HG02973 (cell line): ENCODE data around the gene PPM1G.
A peak's percentile ranks its signal among the peaks of the same experiment; 100 is the strongest.
"Not testable (repeated sequence)": the region's sequence is repeated elsewhere in the genome, so short reads cannot be mapped to it uniquely, and the experiment has no call there.

Experiments used
- ATAC-seq: cut with Tn5 transposase; IDR thresholded peaks from one replicate; pipeline ENCODE4 v1.9.1; 2021; ENCODE audit warnings: moderate library complexity; ENCODE audit not compliant: unreplicated experiment

Gene PPM1G

DNA sequence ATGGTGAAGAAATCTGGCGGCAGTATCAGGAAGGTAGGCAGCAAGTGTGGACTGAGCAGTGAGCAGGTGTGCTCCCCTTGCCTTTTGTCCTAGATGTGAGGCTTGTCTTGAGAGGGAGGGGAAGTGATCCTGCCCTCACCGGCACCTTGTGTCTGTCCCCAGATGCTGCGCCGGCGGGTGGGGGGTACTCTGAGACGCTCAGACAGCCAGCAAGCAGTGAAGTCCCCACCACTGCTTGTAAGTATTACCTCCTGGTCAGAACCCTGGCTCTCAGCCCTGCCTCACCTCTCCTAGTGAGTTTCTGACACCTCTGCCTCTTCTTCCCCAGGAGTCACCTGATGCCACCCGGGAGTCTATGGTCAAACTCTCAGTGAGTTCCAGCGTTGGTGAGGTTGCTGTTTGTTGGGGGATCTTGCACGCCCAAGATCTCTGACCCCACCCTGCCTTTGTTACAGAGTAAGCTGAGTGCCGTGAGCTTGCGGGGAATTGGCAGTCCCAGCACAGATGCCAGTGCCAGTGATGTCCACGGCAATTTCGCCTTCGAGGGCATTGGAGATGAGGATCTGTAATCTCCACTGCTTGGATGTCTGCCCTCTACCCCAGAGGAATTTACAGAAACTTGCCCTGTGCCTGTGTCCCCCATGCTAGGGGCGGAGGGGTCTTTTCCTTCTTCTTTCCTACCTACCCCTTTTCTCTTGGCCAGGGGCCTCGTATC, 33.1 kb downstream of the PPM1G start:
- ATAC-seq, result no peak

DNA sequence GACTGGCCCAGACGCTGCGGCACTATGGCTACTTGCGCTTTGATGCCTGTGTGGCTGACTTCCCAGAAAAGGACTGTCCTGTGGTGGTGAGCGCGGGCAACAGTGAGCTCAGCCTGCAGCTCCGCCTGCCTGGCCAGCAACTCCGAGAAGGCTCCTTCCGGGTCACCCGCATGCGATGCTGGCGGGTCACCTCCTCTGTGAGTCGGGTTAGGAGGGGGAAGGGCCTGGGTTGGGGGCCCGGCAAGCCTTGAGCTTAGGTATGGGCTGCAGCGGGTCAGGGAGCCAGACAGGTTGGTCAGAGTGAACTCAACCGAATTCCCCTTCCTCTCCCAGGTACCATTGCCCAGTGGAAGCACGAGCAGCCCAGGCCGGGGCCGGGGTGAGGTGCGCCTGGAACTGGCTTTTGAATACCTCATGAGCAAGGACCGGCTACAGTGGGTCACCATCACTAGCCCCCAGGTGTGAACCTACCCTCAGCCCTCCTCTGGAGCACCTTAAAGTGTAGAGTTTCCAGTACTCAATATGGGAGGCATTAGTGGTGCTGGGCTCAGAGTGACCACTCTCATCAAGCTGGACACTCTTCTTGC, 33.8 kb downstream of the PPM1G start:
- no peak for ATAC-seq

DNA sequence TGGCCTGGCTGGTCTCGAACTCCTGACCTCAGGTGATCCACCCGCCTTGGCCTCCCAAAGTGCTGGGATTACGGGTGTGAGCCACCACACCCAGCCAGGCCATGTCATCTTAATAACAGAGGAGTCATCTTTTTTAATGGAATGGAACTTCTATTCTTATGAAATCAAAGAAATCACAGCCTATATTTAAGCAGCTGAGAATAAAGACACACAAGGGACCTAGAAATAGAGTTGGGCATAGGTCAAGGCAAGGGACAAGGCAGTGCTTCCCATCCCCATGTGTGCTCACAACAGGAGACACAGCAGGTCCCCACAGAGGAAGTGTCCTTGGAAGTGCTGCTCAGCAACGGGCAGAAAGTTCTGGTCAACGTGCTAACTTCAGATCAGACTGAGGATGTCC, 35.8 kb downstream of the PPM1G start:
- ATAC-seq, result no peak

DNA sequence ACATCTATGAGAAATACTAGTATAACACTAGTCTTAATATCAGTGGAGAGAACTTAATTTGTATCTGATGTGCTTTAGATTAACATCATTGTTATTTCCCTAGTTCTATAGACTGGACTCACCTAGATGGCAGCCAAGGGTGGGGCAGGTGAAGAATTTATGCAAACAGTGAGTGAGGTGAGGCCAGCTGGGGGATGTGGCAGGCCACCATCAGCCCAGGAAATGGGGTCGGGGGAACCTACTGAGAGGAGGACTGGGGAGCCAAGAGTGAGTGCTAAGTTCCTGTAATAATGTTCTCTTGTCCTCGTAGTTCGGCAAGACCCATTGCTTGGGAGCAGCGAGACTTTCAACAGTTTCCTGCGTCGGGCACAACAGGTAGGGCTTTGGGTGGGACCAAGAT, 36.5 kb downstream of the PPM1G start:
- ATAC-seq, result no peak

DNA sequence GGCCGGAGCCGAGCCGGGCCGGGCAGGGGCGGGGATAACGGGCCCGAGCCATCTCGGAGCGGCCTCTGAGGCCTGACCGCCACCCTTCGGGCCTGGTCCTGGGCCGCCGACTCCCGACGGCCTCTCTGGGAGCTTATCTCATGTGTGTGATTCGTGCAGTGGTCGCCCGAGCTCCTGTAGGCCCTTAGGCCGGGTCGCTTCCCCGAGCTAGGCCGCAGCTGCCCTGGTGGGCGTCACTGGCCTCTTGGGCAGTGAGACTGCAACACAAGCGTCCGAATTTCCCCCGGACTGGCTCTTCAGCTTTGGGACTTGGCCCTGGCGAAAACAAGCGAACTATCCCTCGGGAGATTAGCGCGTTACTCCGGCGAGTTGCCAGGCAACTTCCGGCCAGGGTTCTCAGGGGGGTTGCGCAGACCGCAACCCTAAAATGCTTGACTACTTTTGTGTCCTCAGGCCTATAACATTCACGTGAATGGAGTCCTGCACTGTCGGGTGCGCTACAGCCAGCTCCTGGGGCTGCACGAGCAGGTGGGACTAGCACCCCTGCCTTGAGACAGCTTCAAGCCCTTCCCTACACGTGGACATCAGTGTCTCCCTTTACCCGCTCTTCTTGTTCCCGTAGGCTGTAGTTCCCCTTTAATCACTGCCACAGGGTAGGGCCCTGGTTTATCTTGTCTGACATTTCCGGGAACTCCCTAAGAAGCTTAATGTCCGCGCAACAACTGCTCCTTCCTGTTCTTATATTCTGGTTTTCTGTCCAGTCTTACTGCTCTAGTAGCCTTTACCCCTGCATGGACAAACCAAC, 38.4 kb downstream of the PPM1G start:
- peak; percentile 8 for ATAC-seq

DNA sequence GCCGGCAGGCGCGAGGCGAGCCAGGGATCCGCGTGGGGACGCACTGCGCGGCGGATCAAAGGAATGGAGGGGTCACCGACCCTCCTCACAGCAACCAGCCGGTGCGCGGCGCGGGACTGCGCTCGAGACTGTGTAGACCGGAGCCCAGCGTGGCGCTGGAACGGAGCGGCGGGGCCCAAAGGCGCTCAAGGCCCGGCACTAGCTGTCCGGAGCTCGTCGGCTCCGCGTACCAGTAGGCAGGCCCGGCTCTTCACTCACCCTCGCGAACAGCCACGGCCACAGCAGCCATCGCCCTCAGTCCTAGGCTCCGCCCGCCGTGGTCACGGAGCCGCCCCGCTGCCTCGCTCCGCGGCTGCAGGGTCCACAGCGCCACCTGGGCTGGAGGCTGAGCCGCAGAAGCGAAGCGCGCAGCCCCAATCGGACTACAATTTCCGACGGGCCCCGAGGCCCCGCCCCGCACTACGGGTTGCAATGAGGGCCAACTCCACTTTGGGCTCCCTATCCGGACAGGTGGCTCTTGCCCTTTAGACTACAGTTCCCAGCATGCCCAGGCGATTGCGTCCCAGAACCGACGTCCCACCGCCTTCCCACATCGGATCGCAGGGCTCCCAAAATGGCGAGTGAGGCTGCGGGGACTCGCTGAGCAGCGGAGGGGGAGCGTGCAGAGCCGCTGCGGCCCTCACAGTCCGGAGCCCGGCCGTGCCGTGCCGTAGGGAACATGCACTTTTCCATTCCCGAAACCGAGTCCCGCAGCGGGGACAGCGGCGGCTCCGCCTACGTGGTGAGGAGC, 39.2 kb downstream of the PPM1G start, which contains the start of the genes EIF2B4 and SNX17:
Gene EIF2B4 (minus strand): TSS at position 313 of the 790 bp plus-strand sequence. CDS start 24 bp downstream, at position 289.
Gene SNX17 (plus strand): TSS at position 591 of the 790 bp plus-strand sequence. CDS start 128 bp downstream, at position 719.
- peak; percentile 86 for ATAC-seq

DNA sequence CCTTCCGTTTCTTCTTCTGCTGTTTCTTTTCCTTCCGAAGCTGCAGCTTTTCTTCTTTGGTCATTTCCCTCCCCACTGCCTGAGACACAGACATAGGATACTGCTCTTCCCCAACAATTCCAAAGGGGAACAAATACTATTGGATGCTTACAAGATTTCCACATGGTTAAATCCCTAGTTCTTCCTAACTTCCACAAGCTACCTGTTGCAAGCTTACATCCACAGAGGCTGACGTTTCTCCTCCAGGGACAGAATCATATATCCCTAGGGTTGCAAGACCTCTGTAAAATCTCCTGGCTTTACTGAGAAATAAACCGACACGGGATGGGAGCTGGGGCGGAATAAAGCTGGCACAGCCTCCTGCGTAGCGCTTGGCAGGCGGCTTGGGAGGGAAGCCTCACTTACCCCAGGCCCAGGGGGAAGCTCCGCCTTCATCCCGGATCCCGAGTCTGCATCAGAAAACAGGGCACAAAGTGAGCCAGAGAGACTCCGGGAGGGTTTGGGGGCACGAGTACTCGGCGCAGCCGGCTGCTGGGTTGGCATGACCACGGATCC, 39.8 kb downstream of the PPM1G start:
- ATAC-seq, result no peak

DNA sequence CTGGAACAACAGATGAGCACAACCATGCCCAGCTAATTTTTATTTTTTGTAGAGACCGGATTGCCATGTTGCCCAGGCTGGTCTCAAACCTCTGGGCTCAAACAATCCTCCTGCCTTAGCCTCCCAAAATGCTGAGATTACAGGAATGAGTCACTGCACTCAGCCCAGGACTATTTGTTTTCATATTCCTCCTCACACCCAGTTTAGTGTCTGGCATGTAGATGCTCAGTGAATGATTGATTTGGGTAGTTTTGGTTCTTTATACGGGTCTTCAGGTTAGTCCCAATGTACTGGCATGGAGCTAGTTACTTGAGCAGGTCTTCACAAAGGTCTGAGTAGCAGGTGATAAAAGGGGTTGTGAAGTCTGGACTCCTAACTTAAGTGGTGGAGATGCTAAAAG, 45.5 kb downstream of the PPM1G start:
- no peak for ATAC-seq

DNA sequence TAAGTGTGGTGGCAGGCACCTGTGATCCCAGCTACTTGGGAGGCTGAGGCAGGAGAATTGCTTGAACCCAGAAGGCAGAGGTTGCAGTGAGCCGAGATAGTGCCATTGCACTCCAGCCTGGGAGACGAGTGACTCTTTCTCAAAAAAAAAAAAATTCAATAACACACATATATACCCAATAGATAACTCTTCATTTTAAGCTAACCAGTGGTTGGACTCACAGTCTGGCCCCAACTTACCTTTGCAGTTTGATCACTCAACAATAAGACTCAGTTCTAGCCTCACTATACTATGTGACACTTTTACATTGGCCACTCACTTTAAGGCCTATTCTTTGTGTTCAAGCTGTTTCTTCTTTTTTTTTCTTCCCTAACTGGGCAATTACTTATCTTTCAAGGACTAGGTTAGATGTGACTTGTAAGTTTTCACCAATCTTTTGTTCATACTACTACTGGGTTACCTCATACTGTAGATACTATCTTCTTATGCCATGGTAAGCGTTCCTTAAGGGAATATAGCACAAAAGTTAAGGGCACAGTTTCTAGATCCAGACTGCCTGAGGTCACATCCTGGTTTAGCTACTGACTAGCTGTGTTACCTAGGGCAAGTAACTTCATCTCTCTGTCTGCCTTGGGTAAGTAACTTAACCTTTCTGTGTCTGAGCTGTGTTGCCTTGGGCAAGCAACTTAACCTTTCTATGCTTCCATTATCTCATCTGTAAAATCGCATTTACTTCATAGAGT, 46.5 kb downstream of the PPM1G start:
- no peak for ATAC-seq

DNA sequence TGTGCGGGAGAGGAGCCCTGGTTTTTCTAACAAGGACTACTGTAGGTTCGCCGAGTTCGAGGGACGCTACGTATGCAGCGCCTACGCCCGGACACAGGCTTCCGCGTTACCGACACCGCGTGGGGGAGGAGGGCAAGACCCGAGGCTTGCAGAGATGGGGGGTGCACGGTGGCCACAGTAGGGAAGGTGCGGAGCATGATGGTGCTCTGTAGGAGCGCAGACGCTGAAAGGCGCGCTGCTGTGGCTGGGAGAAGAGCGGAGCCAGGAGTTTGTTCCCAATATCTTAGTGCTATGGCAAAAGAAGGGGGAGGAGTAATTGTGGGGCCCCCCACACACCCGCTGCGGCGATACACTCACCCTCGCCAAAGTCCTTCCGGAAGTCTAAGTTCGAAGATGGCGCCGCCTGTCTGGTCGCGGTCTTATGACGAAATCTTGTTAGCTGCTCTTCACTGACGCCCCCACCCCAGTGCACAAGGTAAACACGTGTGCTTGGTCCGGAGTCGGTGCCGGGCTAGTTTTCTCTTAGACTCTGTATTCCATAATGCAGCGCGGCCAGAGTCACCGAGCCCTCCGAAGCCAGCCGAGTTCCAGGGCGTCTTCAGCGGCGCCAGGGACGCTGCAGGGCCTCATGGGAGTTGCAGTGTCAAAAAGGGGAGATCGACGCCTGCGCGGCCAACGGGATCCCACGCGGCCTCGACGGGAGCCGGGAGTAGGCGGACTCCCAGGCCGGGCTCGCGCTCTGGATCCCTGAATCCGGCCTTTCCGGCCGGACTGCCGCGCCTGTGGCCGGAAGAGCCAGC, 52.8 kb downstream of the PPM1G start, which contains the start of gene GTF3C2:
Gene GTF3C2 (minus strand): TSS at position 383 of the 800 bp plus-strand sequence. CDS start 13,210 bp downstream, outside the sequence.
- ATAC-seq, result peak; percentile 68

DNA sequence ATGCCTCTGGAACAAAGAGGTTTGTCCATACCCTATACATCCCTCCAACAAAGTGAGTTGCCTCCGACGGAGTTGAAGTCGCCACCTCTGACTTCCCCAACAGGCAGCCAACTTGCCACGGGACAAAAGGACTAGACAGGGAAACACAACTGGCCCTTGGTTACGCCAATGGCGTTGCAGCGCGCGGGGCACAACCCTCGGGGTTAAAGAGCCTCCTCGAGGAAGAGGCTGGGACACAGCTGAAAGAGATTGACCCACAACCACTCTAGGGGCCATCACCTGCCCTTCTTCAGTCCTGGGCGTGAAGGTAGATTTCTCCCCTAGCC, 53.4 kb downstream of the PPM1G start:
- peak; percentile 28 for ATAC-seq

DNA sequence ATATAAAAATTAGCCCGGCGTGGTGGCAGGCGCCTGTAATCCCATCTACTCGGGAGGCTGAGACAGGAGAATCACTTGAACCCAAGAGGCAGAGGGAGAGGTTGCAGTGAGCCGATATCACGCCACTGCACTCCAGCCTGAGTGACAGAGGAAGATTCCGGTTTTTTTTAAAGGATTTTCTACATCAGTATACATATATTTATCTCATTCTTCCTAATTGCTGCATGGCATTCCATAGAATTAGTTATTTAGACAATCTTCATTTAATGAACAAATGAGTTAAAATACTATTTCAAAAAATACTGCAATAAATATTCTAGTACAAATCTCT, 54.8 kb downstream of the PPM1G start:
- no peak for ATAC-seq

DNA sequence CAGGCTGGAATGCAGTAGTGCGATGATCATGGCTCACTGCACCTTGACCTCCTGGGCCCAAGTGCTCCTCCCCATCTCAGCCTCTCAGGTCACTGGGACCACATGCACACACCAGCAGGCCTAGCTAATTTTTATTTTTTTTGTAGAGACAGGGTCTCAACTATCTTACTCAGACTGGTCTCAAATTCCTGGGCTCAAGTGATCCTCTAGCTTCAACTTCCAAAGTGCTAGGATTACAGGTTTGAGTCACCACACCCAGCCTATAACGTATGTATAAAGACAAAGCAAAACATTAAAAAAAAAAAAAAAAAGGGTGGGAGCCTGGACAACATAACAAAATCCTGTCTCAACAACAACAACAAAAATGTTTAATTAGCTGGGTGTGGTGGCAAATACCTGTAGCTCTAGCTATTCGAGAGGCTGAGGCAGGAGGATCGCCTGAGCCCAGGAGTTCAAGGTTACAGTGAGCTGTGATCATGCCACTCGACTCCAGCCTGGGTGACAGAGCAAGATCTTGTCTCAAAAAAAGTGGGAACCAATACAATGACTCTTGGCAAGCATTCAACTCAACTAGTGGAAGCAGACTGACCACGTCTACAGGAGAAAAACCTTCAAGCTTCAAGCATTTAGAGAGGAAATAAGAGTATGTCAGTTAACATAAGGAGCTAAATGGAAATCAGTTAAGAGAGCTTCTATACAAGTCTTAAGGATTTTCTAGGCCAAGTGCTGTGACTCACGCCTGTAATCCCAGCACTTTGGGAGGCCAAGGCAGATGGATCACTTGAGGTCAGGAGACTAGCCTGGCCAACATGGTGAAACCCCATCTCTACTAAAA, 55.4 kb downstream of the PPM1G start:
- ATAC-seq, result no peak

DNA sequence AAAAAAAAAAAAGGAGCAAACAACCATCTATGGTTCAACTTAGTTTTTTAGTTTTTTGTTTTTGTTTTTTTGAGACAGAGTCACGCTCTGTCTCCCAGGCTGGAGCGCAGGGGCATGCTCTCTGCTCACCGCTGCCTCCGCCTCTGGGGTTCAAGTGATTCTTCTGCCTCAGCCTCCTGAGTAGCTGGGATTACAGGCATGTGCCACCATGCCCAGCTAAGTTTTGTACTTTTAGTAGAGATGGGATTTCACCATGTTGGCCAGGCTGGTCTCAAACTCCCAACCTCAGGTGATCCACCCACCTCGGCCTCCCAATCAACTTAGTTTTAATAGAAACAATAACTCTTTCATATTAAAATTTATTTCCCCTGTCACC, 56.0 kb downstream of the PPM1G start:
- not testable (repeated sequence) for ATAC-seq

DNA sequence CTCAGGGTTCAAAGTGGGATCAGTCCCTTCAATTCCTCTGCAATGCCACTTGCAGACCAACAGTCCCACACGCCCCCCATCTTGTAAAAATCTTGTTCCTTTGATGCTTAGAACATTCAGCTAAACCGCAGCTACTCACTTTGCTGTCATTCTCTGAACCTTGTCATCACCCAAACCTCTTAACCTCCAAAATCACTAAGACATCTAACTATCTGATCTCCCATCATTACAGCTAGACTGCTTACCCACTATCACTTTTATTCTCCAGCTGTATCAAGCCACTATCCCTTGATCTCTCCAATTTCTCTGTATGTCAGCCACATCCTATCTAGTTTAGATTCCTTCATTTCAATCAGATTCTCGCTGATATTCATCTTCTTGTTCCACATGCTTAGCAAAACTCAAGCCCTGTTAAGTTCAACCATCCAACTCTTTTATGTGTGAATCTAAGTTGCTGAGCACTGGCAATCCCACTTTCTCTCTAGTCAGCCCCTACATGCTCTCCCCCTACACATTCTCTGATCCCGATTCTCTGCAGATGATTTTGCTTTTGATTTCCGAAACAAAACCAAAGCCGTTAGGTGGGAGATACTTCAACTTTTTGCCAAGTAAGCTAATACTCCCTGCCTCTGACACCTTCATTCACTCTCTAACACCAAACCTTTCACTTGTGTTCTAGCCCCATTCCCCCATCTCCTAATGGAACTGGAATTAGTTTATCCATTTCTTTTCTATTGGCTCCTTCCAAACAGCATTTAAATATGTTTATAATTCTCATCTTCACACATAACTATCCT, 57.4 kb downstream of the PPM1G start:
- no peak for ATAC-seq

DNA sequence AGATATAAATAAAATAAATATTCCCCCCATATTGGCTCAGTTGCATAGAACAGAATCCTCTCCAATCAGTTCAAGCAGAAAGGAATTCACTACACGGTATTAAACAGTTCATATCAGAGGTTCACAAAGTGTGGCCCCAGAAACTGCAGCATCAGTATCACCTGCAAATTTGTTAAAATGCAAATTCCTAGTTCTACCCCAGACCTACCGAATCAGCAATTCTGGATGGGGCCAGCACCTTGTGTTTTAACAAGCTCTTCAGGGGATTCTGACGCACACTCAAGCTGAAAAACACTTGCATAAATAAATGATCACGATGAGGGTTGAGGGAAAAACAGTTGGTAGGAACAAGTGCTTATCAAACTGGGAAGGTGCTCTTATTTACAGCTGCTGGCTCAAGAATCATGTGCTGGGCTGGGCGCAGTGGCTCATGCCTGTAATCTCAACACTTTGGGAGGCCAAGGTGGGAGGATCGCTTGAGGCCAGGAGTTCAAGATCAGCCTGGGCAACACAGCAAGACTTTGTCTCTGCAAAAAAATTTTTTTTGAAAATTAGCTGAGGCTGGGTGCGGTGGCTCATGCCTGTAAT, 59.2 kb downstream of the PPM1G start:
- no peak for ATAC-seq

DNA sequence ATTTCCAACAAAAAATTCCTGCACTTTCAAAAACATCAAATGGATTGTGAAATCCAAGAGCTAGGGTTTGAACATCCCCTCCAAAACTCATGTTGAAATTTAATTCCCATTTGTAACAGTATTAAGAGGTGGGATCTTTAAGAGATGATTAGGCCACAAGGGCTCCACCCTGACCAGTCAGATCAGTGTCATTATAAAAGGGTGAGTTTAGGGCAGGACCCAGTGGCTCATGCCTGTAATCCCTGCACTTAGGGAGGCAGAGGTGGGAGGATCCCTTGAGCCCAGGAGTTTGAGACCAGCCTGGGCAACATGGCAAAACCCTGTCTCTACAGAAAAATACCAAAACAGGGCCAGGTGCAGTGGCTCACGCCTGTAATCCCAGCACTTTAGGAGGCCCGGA, 61.8 kb downstream of the PPM1G start:
- no peak for ATAC-seq
